Measurements from ENCODE around the gene CGB8. TPM values are rescaled to one million over a fixed set of nuclear protein-coding genes. Genes with fewer than 3 reads are reported as not detected.

Gene CGB8
- total RNA-seq, 1 donor from 2014 or later: not detected

DNA sequence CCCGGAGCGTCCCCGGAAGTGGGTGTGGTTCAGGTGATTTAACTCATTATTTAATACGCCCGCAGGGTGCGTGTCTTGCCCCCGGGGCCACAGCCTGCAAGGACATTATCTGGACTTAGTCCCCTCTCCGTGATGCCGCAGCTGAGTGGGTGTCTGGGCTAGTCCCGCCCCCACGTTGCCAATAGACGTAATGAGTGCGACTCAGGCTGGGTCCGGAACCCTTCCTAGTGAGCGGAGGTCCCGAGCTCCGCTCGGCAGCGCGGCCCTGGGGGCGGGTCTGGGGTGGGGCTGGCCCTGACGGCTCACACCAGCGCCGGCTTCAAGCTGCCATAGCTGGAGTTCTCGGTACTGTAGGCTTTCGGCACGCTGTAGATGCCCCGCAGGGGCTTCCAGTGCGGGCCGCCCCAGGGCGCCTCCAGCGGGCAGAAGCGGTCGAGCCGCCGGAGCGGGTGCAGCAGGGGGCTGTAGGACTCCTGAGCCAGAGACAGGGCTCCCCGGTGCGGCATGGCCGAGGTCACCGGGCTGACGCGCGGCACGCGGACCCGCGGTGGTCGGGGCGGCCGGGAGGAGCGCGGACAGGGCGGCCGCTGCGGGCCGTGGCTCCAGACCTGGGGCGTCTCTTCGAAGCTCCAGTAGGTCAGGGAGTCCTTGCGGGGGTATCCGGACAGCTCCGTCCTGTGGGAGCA is 31.1 kb downstream of the CGB8 start:
- peak; percentile 90 for DNase-seq (ENCODE audit: extremely low spot score, unreplicated experiment)
- H3K27ac Mint-ChIP-seq (ENCODE audit: unreplicated experiment): no peak overlapping the region
- H3K27me3 Mint-ChIP-seq (ENCODE audit: unreplicated experiment): peaks cover 4% of the 10 kb centered on the region
- H3K4me3 Mint-ChIP-seq (ENCODE audit: unreplicated experiment): peak overlapping the region; percentile 65
- no peaks in the 10 kb centered on the region for H3K9me3 Mint-ChIP-seq (ENCODE audit: unreplicated experiment)
- TF ChIP-seq, protein P1, sequence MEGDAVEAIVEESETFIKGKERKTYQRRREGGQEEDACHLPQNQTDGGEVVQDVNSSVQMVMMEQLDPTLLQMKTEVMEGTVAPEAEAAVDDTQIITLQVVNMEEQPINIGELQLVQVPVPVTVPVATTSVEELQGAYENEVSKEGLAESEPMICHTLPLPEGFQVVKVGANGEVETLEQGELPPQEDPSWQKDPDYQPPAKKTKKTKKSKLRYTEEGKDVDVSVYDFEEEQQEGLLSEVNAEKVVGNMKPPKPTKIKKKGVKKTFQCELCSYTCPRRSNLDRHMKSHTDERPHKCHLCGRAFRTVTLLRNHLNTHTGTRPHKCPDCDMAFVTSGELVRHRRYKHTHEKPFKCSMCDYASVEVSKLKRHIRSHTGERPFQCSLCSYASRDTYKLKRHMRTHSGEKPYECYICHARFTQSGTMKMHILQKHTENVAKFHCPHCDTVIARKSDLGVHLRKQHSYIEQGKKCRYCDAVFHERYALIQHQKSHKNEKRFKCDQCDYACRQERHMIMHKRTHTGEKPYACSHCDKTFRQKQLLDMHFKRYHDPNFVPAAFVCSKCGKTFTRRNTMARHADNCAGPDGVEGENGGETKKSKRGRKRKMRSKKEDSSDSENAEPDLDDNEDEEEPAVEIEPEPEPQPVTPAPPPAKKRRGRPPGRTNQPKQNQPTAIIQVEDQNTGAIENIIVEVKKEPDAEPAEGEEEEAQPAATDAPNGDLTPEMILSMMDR (IDR thresholded peaks at IDR 0.05): peak; percentile 57
- H3K36me3 Mint-ChIP-seq (ENCODE audit: unreplicated experiment): peaks cover 12% of the 10 kb centered on the region
- peaks cover 13% of the 10 kb centered on the region for H3K4me1 Mint-ChIP-seq (ENCODE audit: unreplicated experiment)

DNA sequence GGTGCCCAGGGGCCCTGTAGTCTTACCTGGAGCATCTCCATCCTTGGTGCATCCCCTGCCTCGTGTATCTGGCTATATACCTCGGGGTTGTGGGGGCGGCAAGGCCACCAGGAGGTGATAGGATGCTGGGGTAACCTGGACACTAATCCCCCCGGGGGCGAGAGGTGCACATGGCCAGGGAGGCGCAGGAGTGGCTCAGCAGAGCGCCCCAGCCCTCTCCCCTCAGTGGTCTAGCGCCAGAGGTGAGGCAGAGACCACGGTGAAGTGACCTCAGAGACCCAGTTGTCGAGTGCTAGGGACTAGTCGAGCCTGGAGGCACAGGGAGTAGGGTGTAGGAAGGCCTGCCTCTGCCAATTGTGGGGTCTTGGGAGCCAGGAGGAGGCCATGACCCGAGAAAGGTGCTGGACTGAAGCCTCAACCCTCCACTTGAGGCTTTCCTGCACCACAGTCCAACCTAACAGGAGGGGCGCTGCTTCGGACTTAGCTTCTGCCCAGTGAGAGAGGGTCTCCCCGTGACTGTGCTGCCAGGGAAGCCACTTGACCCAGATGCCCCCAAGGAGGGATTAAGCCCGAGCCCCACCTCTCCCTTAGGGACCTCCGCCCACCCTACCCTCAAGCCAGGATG is 31.8 kb downstream of the CGB8 start, which contains the start of gene LHB:
Gene LHB, minus strand, starts transcription at position 51 of the 625 bp plus-strand sequence. Its CDS starts 10 bp downstream, at position 41.
- H3K4me3 Mint-ChIP-seq (ENCODE audit: unreplicated experiment): peak within 1 kb of the TSS; percentile 65
- no peak within 1 kb of the TSS for H3K27ac Mint-ChIP-seq (ENCODE audit: unreplicated experiment)
- peaks cover 13% of the 10 kb centered on the region for H3K4me1 Mint-ChIP-seq (ENCODE audit: unreplicated experiment)
- TF ChIP-seq, protein P1 (IDR thresholded peaks at IDR 0.05): no peak
- H3K27me3 Mint-ChIP-seq (ENCODE audit: unreplicated experiment): peaks cover 4% of the 10 kb centered on the region
- no peaks in the 10 kb centered on the region for H3K9me3 Mint-ChIP-seq (ENCODE audit: unreplicated experiment)
- peaks cover 12% of the 10 kb centered on the region for H3K36me3 Mint-ChIP-seq (ENCODE audit: unreplicated experiment)
- DNase-seq (ENCODE audit: extremely low spot score, unreplicated experiment): no peak

GRCh38 chr19:49016067-49016839 is 32.7 kb downstream of the CGB8 start:
- no peak overlapping the region for H3K4me3 Mint-ChIP-seq (ENCODE audit: unreplicated experiment)
- no peak for DNase-seq (ENCODE audit: extremely low spot score, unreplicated experiment)
- H3K27ac Mint-ChIP-seq (ENCODE audit: unreplicated experiment): no peak overlapping the region
- peaks cover 12% of the 10 kb centered on the region for H3K36me3 Mint-ChIP-seq (ENCODE audit: unreplicated experiment)
- no peaks in the 10 kb centered on the region for H3K9me3 Mint-ChIP-seq (ENCODE audit: unreplicated experiment)
- H3K4me1 Mint-ChIP-seq (ENCODE audit: unreplicated experiment): peaks cover 13% of the 10 kb centered on the region
- TF ChIP-seq, protein P1 (IDR thresholded peaks at IDR 0.05): no peak
- peaks cover 4% of the 10 kb centered on the region for H3K27me3 Mint-ChIP-seq (ENCODE audit: unreplicated experiment)

- no peaks in the 10 kb centered on the region for H3K9me3 Mint-ChIP-seq (ENCODE audit: unreplicated experiment)
- no peak overlapping the region for H3K27ac Mint-ChIP-seq (ENCODE audit: unreplicated experiment)
- peaks cover 4% of the 10 kb centered on the region for H3K27me3 Mint-ChIP-seq (ENCODE audit: unreplicated experiment)
- peaks cover 10% of the 10 kb centered on the region for H3K4me1 Mint-ChIP-seq (ENCODE audit: unreplicated experiment)
- peaks cover 18% of the 10 kb centered on the region for H3K36me3 Mint-ChIP-seq (ENCODE audit: unreplicated experiment)
- H3K4me3 Mint-ChIP-seq (ENCODE audit: unreplicated experiment): no peak overlapping the region
- TF ChIP-seq, protein P1 (IDR thresholded peaks at IDR 0.05): no peak
- DNase-seq (ENCODE audit: extremely low spot score, unreplicated experiment): no peak
These were observed 34.0 kb downstream of the CGB8 start for GRCh38 chr19:49014870-49015255.
